Stimulated activated CD8-positive, alpha-beta memory T cell treated with anti-CD3 and anti-CD28 coated beads, Interleukin-15, amount 100 ng/mL, for 48 hours (primary cell): Measurements from ENCODE around the gene ROBO2.

Experiments
- DNase-seq, 2 donors: peaks; one replicate each; pipeline ENCODE4 v3.0.0-alpha.2; 2020; ENCODE audit warnings: low read depth in 2 of 2

Gene ROBO2, protein sequence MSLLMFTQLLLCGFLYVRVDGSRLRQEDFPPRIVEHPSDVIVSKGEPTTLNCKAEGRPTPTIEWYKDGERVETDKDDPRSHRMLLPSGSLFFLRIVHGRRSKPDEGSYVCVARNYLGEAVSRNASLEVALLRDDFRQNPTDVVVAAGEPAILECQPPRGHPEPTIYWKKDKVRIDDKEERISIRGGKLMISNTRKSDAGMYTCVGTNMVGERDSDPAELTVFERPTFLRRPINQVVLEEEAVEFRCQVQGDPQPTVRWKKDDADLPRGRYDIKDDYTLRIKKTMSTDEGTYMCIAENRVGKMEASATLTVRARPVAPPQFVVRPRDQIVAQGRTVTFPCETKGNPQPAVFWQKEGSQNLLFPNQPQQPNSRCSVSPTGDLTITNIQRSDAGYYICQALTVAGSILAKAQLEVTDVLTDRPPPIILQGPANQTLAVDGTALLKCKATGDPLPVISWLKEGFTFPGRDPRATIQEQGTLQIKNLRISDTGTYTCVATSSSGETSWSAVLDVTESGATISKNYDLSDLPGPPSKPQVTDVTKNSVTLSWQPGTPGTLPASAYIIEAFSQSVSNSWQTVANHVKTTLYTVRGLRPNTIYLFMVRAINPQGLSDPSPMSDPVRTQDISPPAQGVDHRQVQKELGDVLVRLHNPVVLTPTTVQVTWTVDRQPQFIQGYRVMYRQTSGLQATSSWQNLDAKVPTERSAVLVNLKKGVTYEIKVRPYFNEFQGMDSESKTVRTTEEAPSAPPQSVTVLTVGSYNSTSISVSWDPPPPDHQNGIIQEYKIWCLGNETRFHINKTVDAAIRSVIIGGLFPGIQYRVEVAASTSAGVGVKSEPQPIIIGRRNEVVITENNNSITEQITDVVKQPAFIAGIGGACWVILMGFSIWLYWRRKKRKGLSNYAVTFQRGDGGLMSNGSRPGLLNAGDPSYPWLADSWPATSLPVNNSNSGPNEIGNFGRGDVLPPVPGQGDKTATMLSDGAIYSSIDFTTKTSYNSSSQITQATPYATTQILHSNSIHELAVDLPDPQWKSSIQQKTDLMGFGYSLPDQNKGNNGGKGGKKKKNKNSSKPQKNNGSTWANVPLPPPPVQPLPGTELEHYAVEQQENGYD (N-terminal part only)

DNA sequence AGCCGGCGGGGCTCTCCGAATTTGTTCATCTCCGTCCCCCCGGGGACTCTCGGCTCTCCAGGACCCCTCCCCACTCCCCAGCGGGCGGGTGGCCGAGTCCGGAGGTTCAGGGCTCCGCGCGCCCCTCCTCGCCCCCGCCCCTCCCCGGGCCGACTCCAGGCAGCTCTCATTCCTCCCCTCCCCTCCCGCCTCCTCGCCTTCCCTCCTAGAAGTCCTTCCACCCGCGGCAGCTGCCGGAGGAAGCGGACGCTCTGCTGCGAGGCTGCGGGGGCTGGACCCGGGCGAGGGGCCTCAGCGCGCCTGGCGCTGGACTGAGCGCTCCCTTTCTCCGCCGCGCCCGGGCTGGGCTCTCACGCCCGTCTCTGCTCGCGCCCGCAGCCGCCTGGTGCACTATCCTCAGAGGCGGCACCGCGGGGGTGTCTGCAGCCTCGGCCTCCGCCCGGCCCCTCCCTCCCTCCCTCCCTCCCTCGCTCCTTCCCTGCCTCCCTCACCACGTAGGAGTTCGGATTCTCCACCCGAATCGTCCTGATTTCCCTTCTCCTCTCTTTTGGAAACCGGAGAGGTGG is at the start of gene ROBO2:
ROBO2 (plus strand) TSS at position 494 of the 566 bp plus-strand sequence. CDS start 687 bp downstream, outside the sequence.
- no peak for DNase-seq

DNA sequence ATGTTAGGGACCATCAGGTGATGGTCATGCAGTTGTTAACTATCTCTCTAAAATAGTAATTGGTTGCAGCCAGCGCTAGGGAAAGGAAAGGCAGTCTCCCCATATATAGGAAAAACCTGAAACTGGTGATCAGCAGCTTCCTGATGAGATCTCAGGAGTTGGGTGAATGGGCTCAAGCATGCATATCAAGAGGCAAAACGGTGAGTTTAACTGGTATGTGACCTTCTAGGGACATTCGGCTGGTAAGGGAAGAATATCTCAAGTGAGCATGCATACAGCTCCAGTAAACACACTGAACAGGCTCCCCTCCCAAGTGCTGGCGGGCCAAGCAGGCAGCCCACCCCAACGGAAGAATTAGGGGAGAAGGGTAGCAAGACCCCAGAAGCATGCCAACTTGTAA is 49.3 kb upstream of the ROBO2 start:
- no peak for DNase-seq

DNA sequence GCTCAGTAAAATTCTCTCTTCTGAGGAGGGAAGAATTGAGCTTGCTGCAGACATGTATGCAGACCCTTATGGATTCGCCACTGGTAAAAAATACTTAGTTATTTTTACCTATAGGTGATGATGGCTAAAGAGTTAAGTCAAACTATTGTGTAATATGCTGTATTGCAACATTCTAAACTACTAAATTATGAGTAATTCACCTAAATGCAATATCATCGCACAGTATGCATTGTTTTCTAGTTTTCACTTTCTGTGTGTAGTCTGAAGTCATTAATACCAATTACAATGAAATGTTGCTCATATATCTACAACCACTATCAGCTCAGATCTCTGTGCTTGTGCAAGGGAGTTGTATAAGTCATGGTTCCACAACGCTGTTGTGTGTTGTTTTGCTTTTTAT is 48.7 kb upstream of the ROBO2 start:
- DNase-seq = no peak

DNA sequence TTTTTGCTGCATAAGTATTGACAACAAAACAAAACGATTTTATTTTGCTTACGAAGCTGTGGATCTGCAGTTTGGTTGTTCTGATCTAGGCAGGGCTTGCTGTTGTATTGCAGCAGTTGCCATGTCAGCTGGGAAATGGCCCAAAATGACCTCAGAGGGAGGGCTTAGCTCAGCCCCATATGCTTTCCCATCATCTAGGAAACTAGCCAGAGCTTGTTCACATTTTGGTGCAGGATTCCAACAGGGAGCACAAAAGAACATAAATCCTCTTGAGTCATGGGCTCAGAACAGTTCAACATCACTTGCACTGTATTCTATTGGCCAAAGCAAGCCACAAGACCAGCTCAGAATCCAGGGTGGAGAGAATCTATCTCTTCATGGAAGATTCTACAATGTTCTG is 42.2 kb upstream of the ROBO2 start:
- no peak for DNase-seq

DNA sequence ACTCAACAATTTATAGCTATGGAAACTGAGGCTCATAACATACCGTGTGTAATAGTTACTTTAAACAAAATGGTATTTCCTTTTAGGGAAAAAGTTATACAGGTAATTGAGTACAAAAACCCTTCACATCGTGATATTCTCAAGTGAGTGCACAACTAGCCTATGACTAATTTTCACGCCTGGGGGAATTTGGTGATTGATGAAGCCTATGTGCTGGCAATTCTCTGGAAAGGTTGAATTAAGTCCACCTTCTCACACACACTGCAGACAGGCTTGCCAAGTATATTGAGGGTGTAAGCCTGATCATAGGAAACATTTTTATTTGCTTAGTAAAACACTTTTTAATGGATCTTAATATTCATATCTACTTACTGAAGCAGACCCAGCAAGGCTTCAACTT is 41.3 kb upstream of the ROBO2 start:
- DNase-seq = no peak

DNA sequence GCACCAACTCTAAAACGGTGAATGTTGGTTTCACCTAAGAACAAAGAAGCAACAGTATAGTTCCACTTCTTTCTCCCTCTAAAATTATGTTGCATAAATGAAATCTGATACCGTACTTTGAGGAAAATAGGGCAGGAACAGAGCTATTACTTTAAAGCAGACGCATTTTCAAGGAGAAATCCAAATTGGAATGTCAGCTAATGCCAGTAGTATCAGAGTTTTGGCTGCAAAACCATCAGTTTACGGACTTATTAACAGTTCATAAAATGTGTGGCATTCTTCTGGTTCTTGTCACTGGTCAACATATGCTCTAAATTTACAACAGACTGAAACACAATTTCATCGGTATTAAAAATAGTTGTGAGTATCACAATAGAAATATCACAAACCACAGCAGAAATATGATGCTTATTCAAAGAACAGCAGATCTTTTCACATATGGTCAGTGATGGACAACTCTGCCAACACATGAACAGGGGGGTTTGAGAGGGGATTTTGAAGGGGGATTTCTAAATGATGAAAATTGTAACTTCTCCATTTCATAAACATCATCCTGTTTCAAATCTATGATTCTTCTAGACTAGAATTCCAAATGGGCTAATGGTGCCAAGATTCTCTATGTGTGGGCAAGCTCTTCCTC is 38.7 kb upstream of the ROBO2 start:
- DNase-seq = no peak

DNA sequence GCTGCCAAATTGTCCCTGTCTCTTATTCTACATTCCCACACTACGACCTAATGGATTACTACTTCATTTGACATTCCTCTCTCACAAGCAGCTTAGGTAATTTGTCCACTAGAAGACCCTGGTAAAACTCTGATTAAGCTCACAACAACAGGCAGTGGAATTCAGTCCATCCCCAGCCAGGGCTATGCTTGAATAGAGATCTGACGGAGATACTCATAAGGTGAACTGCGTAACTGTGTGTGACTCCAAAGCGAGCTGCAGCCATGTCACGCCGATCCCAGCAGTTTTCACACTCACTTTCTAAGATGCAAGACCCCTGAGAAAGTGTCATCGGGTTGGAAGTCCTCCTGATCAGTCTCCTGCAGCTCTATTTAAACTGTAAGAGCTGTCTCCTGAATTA is 25.7 kb upstream of the ROBO2 start:
- DNase-seq = no peak

DNA sequence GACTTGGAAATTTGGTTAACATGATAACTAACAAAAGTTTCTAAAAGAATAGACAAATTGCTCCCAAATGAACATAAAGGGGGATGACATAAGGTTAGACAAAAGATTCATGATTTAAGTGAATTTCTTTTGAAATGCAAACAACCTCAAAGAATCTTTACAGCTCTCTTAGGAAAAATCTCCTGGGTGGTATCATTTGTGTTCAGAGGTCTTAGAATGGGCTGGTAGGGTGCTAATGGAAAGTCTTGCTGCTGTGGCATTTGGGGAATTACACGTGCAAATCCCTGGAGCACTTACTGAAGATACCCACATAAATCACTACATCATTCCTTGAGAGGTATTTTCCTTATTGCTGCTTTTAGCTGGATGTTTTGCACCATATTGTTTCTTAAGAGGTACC is 14.4 kb upstream of the ROBO2 start:
- DNase-seq = no peak

DNA sequence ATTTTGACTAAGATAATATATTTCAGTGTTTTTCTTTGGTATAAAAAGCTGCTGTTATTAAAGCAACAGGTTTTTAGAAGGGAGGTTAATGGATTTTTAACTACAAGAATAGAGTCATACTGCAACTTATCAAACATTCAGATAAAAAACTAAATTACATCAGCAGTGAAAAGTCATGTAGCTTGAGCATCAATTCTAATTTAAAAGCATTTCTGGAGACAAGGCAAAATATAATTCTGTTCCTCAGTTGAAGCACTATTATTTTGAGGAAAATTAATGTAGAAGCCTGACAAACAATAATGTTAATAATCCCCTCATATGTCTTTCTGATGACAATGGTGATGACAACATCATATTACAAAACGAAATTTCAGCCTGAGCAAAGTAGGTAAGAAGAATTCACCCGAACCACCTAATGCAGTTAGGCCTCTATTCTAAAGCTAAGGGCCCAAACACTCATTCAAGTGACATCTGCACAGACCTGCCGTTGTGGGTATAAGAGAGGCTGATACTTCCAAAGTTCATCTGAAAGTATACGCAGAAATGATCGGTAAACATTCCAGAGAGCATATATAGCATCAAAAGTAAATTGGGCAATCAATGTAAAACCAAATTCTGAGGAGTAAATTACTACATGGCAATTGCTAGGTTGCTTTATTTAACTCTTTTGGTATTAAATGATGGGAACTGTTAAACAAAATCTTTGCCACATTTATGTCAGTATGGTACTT is 12.8 kb upstream of the ROBO2 start:
- DNase-seq = no peak

DNA sequence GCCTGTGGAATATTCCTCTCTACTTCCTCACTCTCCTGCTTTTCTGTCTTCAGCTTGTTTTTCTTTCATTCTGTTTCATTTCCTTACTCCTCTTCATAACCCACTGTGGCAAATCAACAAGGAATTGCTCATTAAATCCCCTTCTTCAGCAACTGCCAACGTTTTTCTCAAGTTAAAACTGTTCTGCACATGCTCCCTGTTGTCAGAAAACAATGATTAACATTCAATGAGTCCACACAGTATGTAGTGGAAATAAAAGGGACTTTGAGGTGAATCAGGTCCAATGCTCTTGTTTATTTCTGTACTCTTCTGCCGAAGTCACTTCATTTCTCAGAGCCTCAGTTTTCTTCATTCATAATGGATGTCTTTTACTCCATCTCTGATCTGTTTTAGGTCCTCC is 11.9 kb upstream of the ROBO2 start:
- DNase-seq = no peak

DNA sequence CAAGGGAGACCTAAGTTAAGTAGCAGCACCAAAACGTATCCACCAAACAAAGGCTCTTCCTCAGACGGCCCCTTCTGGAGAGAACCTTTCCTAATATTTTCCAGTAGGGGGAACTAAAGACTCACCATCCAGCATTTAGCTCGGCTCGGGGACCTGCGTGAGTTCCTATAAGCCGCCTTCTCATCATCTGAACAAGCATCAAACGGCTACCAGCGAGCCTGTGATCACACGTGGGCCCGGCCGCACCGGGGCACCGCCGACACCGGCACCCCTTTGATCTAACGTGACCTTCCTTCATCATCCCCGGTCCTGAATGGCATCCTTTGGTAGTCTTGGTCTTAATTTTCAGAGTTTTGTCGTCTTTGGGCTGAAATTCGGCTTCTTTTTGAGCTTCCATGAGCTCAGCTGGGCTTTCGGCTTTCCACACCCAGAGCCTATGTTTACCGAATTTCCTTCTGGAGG is 1.4 kb upstream of the ROBO2 start:
- no peak for DNase-seq

DNA sequence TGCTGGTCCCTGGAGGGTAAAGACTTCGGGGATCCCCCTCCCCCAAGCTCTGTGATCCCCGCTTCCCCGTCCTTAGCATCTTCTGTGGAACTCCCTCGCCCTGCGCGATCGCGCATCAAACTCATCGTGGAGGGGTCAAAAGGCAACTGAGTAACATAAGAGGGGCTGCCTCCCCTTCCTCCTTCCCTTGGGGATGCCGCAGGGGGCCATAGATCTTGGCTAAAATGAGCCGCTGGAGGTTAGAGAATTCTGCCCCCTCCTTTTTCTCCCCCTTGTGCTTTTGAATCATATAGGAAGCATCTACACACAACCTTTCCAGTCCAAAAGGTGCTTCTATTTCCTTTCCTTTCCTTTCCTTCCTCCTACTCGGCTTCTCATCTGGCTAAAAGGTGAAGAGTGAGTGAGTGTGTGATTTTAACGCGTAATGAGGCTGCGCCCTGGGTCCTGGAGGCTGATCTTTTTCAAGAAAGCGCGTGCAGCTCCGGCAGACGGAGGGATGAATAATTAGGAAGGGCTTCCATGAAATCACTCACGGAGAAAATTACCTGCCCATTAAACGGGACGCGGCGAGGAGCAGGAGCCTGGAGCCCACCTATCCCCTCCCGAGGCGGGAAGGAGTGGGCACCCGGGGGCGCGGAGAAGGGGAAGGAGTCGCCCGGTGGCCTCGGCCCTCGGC is 831 bp upstream of the ROBO2 start:
- DNase-seq = no peak

DNA sequence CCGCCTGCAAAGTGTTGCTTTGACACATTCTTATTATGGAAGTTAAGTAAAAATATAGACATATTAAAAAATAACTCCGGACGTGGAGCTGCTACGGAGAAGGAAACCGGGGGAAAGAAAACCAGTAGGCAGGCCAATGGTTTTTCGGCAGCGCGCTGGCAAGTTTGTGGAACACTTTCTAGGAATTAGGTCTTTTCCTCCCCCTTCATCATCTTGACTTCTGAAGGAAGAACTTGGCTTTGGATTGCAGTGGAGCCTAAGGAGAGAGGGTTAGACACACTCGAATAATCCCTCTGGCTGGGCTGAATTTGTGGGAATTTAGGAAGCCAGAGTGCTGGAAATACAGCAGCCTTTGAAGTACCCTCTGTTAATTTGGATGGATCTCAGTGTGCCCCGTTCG is 317 bp downstream of the ROBO2 start:
- no peak for DNase-seq

DNA sequence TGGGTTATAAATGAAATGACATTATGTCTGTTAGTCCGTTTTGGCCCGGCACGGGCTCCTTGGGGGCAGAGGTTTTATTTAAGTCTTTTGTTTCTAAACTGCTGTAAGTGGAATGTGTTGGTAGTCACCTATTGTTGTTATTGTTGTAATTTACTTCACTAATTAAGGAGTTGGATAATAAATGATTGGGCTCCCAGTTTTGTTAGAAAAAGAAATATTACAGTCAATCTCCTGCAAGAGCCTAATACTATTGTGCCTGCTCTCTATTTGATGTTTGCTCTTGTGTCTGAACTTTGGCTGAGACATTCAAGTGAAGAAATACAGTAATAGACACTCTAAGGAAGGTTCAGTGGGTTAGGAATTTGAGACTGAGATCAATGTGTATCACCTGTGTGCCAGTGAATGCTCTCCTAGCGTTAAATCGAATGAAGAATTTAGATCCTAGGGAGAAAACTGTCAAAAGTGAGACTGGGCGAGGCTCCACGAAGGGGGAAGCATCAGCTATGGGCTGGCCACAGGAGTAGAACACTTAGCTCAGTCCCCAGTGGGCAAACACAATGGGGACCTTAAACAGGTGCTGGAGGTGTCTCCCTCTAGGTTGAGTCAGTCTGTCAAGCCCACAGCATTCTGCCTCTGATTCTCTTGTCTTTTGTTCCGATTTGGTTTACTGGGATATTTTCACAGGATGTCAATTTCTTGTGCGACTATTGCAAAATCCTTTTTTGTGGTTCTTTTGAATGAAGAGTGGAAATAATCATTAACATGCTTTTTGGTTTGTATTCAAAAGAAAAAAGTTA is 1.2 kb downstream of the ROBO2 start:
- no peak for DNase-seq

DNA sequence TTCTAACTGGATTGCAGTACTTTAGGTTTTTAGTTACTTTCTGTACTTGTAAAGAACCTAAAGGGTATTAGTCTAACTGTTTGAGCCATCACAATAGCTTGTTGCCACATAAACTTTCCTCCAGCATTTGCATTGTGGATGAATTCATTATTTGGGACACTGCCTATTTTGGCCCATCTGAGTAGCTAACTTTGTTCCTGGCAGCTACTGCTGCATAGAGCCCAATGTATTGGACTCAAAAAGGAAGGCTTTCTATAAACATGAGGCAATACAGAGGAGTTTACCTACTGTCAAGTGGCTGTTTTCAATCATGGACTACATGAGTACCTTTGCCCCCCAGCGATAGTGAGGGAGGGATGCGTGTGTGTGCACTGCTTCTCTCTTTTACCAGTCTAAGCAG is 1.9 kb downstream of the ROBO2 start:
- no peak for DNase-seq

DNA sequence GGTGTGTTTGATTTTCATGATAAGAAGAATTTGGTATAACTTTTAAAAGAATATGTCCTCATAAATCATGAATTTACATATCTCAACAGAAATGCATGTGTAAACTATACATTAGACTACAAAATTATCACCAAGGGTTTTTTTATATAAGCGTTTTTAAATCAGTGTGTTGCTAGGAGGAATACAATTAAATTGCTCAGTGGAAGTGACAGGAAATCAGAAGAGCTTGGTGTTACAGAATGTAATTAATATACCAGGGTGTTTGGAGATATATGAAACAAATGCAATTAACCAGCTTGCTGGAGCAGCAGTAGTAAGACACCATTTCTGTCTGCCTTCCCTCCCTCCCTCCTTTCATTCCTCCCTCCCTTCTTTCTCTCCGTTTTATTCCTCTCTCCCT is 2.4 kb downstream of the ROBO2 start:
- DNase-seq = no peak

DNA sequence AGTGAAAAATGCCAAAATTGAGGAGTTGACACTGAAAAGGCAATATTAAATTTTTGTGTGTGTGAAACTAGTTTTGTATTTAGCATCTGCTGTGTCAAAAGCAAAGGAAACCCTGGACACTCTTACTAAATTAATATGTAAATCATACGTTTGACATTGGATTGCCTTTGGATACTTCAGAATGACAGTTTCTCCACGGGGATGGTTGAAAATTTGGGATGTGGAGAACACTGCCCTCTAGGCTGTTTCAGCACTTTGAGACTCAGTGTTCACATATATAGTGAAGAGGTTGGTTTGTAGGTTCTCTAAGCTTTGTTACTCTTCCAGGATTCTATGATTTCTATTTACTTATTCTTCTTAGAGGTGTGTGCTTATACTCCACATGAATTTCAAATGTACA is 3.0 kb downstream of the ROBO2 start:
- DNase-seq = no peak

DNA sequence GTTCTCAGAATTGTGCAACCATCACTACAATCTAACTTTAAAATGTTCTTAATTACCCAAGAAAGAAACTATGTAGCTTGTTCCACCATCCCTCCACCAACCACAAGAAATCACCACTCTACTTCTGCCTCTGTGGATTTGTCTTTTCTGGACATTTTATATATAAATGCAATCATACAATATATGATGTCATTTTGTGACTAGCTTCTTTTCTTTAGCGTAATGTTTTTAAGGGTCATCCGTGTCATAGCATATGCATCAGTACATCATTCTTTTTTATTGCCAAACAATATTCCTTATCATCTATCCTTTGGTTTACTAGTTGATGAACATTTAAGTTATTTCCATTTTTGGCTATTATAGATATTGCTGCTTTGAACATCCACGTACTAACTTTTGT is 5.8 kb downstream of the ROBO2 start:
- no peak for DNase-seq

DNA sequence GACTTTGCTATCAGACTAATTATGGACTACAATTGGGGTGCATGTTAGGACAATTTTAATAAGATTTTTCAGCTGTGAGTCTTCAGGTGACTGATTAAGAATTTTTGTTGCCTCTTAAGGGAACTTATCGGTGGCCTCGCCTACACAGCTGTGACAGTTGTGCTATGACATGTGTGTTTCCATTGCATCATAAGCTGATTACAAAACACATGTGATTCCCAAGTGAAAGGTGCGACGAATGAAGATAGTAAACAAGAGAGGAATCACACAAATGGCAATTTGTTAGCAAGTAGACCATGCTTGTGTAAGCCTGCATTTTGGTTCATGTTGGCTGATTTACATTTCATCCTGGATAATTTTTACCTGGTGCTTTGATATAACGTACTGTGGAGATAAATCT is 8.3 kb downstream of the ROBO2 start:
- no peak for DNase-seq

DNA sequence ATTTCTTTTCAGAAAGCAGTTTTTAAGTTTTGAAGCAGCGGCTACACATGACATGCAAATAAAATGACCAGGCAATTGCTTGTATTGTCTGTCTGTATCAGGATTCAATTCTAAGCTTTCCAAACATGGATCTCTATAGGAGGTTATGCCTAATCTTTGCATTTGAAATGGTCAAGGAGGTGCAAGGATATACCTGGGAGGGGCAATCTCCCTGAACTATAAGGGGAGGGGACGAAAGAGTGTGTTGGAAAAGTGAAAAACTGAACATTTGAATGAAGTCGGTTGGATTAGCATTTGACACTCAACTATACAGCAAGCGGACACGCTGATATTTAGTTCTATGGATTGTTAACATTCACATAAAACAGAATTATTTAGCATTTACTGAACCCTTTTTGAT is 11.7 kb downstream of the ROBO2 start:
- DNase-seq = no peak
